Common myeloid progenitor, CD34-positive (primary cell): ENCODE data around the gene IL1RL1.
A peak's percentile ranks its signal among the peaks of the same experiment; 100 is the strongest.
"Not testable (repeated sequence)": the region's sequence is repeated elsewhere in the genome, so short reads cannot be mapped to it uniquely, and the experiment has no call there.

Experiments used
- CTCF ChIA-PET: fragments of 350-600 bp; sonication (Branson Sonifier 250); formaldehyde crosslinking; loops from one replicate; lab custom pipeline; 2021; ENCODE audit warnings: antibody characterized with exemption; lab: Charles Lee
- POLR2A ChIA-PET: fragments of 350-600 bp; sonication (Branson Sonifier 250); formaldehyde crosslinking; loops from one replicate; lab custom pipeline; 2021; ENCODE audit warnings: antibody characterized with exemption; lab: Charles Lee
- DNase-seq, 3 donors: peaks; one replicate each; pipeline versions ENCODE4 v3.0.0 to v3.0.0-alpha.2; 2013
- H3K27ac ChIP-seq, 2 experiments: 1 replicate in 1 of 2; 2 replicates in 1 of 2; pipeline ENCODE4 v1.7.0; 2013; ENCODE audit warnings: inconsistent platforms in 2 of 2, low read length in 2 of 2, mild to moderate bottlenecking in 2 of 2, low read depth in 1 of 2, moderate library complexity in 1 of 2; ENCODE audit not compliant: severe bottlenecking in 2 of 2, insufficient read depth in 1 of 2, poor library complexity in 1 of 2
- H3K27me3 ChIP-seq, 5 experiments: replicated peaks in 2 of 5; 1 replicate in 3 of 5; 2 replicates in 2 of 5; pipeline versions ENCODE4 v1.6.1 to v1.7.0; 2013; ENCODE audit warnings: low read length in 4 of 5, mild to moderate bottlenecking in 2 of 5, moderate library complexity in 2 of 5, inconsistent platforms in 1 of 5; ENCODE audit not compliant: insufficient read depth in 5 of 5, control insufficient read depth in 4 of 5
- H3K36me3 ChIP-seq, 4 experiments: 1 replicate in 2 of 4; 2 replicates in 2 of 4; pipeline versions ENCODE4 v1.6.1 to v1.7.0; 2013; ENCODE audit warnings: low read length in 3 of 4, control low read depth in 1 of 4, mild to moderate bottlenecking in 1 of 4; ENCODE audit not compliant: control insufficient read depth in 4 of 4, insufficient read depth in 4 of 4
- H3K4me1 ChIP-seq, 4 experiments: 1 replicate in 3 of 4; 2 replicates in 1 of 4; pipeline versions ENCODE4 v1.6.1 to v1.7.1; 2013; ENCODE audit warnings: low read length in 3 of 4, mild to moderate bottlenecking in 3 of 4, control low read depth in 1 of 4, inconsistent platforms in 1 of 4, moderate library complexity in 1 of 4; ENCODE audit not compliant: control insufficient read depth in 4 of 4, insufficient read depth in 4 of 4; ENCODE audit errors: control extremely low read depth in 1 of 4
- H3K4me3 ChIP-seq, 7 experiments: 1 replicate in 4 of 7; 2 replicates in 3 of 7; pipeline versions ENCODE4 v1.5.1 to v1.7.0; 2013; ENCODE audit warnings: mild to moderate bottlenecking in 7 of 7, low read length in 6 of 7, moderate library complexity in 6 of 7, inconsistent platforms in 2 of 7, low read depth in 2 of 7, control low read depth in 1 of 7; ENCODE audit not compliant: insufficient read depth in 4 of 7, control insufficient read depth in 1 of 7; ENCODE audit errors: extremely low read depth in 1 of 7
- H3K9me3 ChIP-seq, 5 experiments: 1 replicate in 4 of 5; 2 replicates in 1 of 5; pipeline versions ENCODE4 v1.6.1 to v1.7.1; 2013; ENCODE audit warnings: low read length in 4 of 5, mild to moderate bottlenecking in 2 of 5, inconsistent platforms in 1 of 5, low read depth in 1 of 5, moderate library complexity in 1 of 5; ENCODE audit not compliant: control insufficient read depth in 4 of 5, insufficient read depth in 2 of 5; ENCODE audit errors: control extremely low read depth in 1 of 5
- WGBS: methylation state at CpG from one replicate; pipeline ENCODE4 v1.1.5; 2013; ENCODE audit not compliant: insufficient coverage; 5-methylcytosine and 5-hydroxymethylcytosine counted together

Gene IL1RL1

DNA sequence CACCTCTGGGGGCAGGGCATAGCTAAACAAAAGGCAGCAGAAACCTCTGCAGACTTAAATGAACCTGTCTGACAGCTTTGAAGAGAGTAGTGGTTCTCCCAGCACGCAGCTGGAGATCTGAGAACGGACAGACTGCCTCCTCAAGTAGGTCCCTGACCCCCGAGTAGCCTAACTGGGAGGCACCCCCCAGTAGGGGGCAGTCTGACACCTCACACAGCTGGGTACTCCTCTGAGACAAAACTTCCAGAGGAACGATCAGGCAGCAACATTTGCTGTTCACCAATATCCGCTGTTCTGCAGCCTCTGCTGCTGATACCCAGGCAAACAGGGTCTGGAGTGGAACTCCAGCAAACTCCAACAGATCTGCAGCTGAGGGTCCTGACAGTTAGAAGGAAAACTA is 13.6 kb downstream of the IL1RL1 start:
- 100% methylated on average over 3 of the region's 5 CpGs for WGBS
- DNase-seq, H3K4me3 ChIP-seq, H3K27ac ChIP-seq, H3K36me3 ChIP-seq, POLR2A ChIA-PET, H3K4me1 ChIP-seq, H3K27me3 ChIP-seq, H3K9me3 ChIP-seq: not testable (repeated sequence)
- CTCF ChIA-PET, result interaction anchor here (1.0 kb wide), 1 partner anchor 24 kb away, joined by 3 read pairs; no protein-coding TSS in a partner anchor

DNA sequence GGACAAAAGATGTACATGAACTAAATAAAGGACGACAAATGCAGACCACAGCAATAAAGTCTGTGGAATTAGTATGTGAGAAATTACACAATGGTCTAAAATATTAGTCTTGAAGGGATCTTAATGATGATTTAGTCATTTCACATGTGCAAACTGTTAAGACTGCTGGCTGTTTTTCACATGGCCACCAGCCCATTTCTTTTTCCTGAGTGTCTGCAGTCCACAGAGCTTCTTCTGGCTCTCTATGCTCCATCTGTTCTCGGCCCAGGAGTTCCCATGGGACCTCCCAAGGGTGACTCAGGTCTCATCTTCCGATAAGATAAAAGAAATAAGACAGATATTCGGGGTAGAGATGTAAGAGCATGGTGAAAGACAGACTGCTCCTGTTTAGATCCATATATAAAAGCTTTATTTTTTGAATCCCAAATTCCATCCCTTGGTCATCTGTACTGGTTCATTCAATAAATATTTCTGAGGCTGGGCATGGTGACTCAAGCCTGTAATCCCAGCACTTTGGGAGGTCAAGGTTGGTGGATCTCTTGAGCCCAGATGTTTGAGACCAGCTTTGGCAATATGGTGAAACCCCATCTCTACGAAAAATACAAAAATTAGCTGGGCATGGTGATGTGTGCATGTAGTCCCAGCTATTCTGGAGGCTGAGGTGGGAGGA is 20.1 kb downstream of the IL1RL1 start:
- WGBS, result 100% methylated on average over 1 of the region's 5 CpGs
- no peak overlapping the region for H3K4me3 ChIP-seq
- peaks cover 0 to 11% (median 6%) of the 10 kb centered on the region in 4 experiments for H3K4me1 ChIP-seq
- ChIA-PET POLR2A (no interaction called here), CTCF (interaction anchor here (0.9 kb wide), 1 partner anchor 10 kb away, joined by 3 read pairs; no protein-coding TSS in a partner anchor)
- peaks cover 0 to 3% (median 0%) of the 10 kb centered on the region in 5 experiments for H3K9me3 ChIP-seq
- H3K27me3 ChIP-seq, result no peaks in the 10 kb centered on the region
- no peaks in the 10 kb centered on the region for H3K36me3 ChIP-seq
- H3K27ac ChIP-seq, result no peak overlapping the region
- no peak for DNase-seq

- Histone ChIP-seq H3K27ac (no peak overlapping the region), H3K9me3 (peaks cover 0 to 3% (median 0%) of the 10 kb centered on the region in 5 experiments), H3K27me3 (no peaks in the 10 kb centered on the region), H3K36me3 (no peaks in the 10 kb centered on the region), H3K4me3 (no peak overlapping the region), H3K4me1 (peaks cover 0 to 19% (median 13%) of the 10 kb centered on the region in 4 experiments)
- POLR2A ChIA-PET, result no interaction called here
- CTCF ChIA-PET, result interaction anchor here (0.8 to 1.4 kb wide), 2 partner anchors 19 to 48 kb away, joined by 3 read pairs; no protein-coding TSS in a partner anchor
- no peak for DNase-seq
- WGBS, result 100% methylated on average over 1 of the region's 1 CpG
Measured at GRCh38 chr2:102334486-102334885, 23.1 kb downstream of the IL1RL1 start.

DNA sequence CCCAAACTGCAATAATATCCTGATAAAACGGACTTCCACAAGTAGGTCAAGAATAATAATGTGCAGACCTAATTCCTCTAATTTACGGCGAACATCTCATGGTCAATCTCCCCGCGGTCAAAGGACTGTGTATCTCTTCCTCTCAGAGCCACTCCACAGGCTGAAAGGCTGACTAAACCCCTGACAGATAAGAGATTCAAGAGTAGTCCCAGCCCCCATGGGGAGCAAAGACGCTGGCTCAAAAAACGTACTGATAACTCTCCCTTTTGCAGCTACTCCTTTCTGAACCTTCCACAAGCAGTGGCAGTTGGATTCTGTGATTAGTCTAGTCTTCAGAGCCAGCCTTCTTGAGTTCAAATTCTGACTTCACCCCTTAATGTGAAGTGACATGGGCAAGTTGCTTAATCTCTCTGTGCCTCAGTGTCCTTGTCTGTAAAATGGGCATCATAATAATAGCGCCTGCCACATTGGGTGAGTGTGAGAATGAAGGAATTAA is 24.6 kb downstream of the IL1RL1 start:
- Histone ChIP-seq H3K4me1 (peaks cover 0 to 19% (median 13%) of the 10 kb centered on the region in 4 experiments), H3K4me3 (peak overlapping the region in 1 of 7 experiments; percentile 1), H3K36me3 (no peaks in the 10 kb centered on the region), H3K27ac (peak overlapping the region in 1 of 2 experiments; percentile 29), H3K9me3 (peaks cover 0 to under 1% (median 0%) of the 10 kb centered on the region in 5 experiments), H3K27me3 (no peaks in the 10 kb centered on the region)
- WGBS, result 19% methylated on average over 7 of the region's 8 CpGs
- CTCF ChIA-PET, result interaction anchor here (0.8 to 3.1 kb wide), 2 partner anchors 13 to 36 kb away, joined by 3 to 11 read pairs; no protein-coding TSS in a partner anchor
- POLR2A ChIA-PET, result no interaction called here
- DNase-seq, result peak; percentile 80 to 83 (median 81)

DNA sequence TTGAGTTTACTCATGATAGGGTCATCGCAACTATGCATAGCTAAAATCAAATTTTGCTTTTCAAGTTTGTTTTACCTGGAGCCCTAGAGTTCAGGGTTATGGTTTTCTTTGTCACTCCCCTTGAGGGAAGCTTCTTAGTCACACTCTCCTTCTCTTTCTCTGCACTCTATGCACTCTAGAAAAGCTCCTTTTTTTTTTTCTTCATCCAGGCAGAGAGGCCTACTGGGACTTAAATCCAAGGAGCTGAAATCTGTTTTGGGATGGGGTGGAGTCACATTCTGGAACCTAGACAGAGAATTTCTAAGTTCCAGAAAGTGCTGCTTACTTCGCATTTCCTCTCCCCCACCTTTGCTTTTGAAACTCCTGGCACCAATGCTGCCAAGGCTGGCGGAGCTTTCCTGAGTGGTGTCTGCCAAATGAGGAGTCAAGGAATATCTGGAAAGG is 25.2 kb downstream of the IL1RL1 start:
- peak in 1 of 3 donors; percentile 20 for DNase-seq
- H3K36me3 ChIP-seq, result no peaks in the 10 kb centered on the region
- H3K4me3 ChIP-seq, result no peak overlapping the region
- no peaks in the 10 kb centered on the region for H3K9me3 ChIP-seq
- WGBS, result 100% methylated on average over 2 of the region's 3 CpGs
- H3K27me3 ChIP-seq, result no peaks in the 10 kb centered on the region
- peaks cover 0 to 19% (median 13%) of the 10 kb centered on the region in 4 experiments for H3K4me1 ChIP-seq
- H3K27ac ChIP-seq, result no peak overlapping the region
- CTCF ChIA-PET, result interaction anchor here (0.8 to 3.1 kb wide), 4 partner anchors 13 to 64 kb away, joined by 3 to 11 read pairs (median 4); no protein-coding TSS in a partner anchor
- POLR2A ChIA-PET, result no interaction called here

GRCh38 chr2:102337012-102337411 is 25.6 kb downstream of the IL1RL1 start:
- H3K4me1 ChIP-seq, result peaks cover 0 to 19% (median 13%) of the 10 kb centered on the region in 4 experiments
- no peak overlapping the region for H3K4me3 ChIP-seq
- no CpG with 5 or more reads among the region's 1 CpG for WGBS
- CTCF ChIA-PET, result interaction anchor here (0.8 to 3.1 kb wide), 4 partner anchors 12 to 65 kb away, joined by 3 to 11 read pairs (median 4); no protein-coding TSS in a partner anchor
- DNase-seq, result no peak
- POLR2A ChIA-PET, result no interaction called here
- no peaks in the 10 kb centered on the region for H3K9me3 ChIP-seq
- no peaks in the 10 kb centered on the region for H3K36me3 ChIP-seq
- no peak overlapping the region for H3K27ac ChIP-seq
- no peaks in the 10 kb centered on the region for H3K27me3 ChIP-seq
